ENCODE data around the gene CAMK2N2.

DNA sequence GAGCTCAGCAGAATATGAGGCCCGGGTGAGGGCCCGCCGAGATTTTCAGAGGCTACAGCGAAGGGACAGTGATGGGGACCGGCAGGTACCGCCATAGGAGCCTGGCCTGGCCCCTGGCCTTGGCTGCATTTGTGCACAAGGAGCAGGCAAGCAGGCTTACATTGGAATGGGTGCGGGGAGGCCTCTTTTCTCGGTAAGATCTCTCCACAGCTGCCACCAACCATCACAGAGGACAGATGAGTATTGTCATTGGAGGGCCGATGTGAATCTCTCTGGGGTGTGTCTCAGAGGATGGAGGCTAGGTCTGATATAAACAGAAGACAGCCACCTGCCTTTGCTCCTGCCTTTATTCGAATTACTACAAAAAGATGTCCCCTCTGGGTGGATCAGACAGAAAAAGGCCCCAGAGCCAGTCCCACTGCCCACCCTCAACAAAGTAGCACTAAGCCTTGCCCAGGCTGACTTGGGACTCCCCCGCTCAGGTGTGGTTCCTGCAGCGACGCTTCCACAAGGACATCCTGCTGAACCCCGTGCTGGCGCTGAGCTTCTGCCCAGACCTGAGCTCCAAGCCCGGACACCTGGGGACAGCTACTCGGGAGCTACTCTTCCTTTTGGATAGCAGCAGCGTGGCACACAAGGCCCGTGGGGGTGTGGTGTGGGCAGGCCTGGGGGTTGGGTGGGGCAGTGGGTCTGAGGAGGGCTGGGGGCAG is 26.5 kb downstream of the CAMK2N2 start:
- TF ChIP-seq CTCF (conservative IDR thresholded peaks at IDR 0.05 in 1 of 2, IDR thresholded peaks at IDR 0.05 in 1 of 2; ENCODE audit: extremely low read depth in 1 of 2, insufficient read depth in 1 of 2, low read depth in 1 of 2, low read length in 2 of 2) = no peak
- TF ChIP-seq EZH2 (IDR thresholded peaks at IDR 0.05; ENCODE audit: borderline replicate concordance, low read length) = no peak
